Measurements from ENCODE around the gene ASPM. TPM values are rescaled to one million over a fixed set of nuclear protein-coding genes. Genes with fewer than 3 reads are reported as not detected.

Gene ASPM
- total RNA-seq, 1 donor: 5.1 TPM

- H3K4me2 ChIP-seq (ENCODE audit: insufficient read depth, low read length): no peak overlapping the region
- no peak for DNase-seq (ENCODE audit: insufficient read length, low spot score, missing footprints)
- H3K4me1 ChIP-seq (ENCODE audit: insufficient read depth, low read length): no peaks in the 10 kb centered on the region
- H3K79me2 ChIP-seq (ENCODE audit: insufficient read depth, low read length): no peaks in the 10 kb centered on the region
- H4K20me1 ChIP-seq (ENCODE audit: insufficient read depth, low read length): no peaks in the 10 kb centered on the region
- no peak overlapping the region for H2AFZ ChIP-seq (ENCODE audit: low read length)
- no peak overlapping the region for H3K4me3 ChIP-seq (ENCODE audit: insufficient read depth, low read length)
- TF ChIP-seq CTCF (IDR thresholded peaks at IDR 0.05; ENCODE audit: extremely low read depth, low read depth, low read length): no peak
- H3K36me3 ChIP-seq (ENCODE audit: insufficient read depth, low read length): peaks cover 17% of the 10 kb centered on the region
- no peaks in the 10 kb centered on the region for H3K9me3 ChIP-seq (ENCODE audit: low read depth, low read length)
- H3K27me3 ChIP-seq (ENCODE audit: insufficient read depth, low read length): no peaks in the 10 kb centered on the region
- no peak overlapping the region for H3K27ac ChIP-seq (ENCODE audit: low read depth, low read length)
Observed at GRCh38 chr1:197093226-197093885, 53.1 kb downstream of the ASPM start.

- H3K4me2 ChIP-seq (ENCODE audit: insufficient read depth, low read length): no peak overlapping the region
- H3K27me3 ChIP-seq (ENCODE audit: insufficient read depth, low read length): no peaks in the 10 kb centered on the region
- H3K27ac ChIP-seq (ENCODE audit: low read depth, low read length): no peak overlapping the region
- no peak for TF ChIP-seq CTCF (IDR thresholded peaks at IDR 0.05; ENCODE audit: extremely low read depth, low read depth, low read length)
- peak overlapping the region; percentile 52 for H2AFZ ChIP-seq (ENCODE audit: low read length)
- no peak overlapping the region for H3K4me3 ChIP-seq (ENCODE audit: insufficient read depth, low read length)
- no peaks in the 10 kb centered on the region for H4K20me1 ChIP-seq (ENCODE audit: insufficient read depth, low read length)
- H3K9me3 ChIP-seq (ENCODE audit: low read depth, low read length): no peaks in the 10 kb centered on the region
- no peaks in the 10 kb centered on the region for H3K79me2 ChIP-seq (ENCODE audit: insufficient read depth, low read length)
- H3K4me1 ChIP-seq (ENCODE audit: insufficient read depth, low read length): no peaks in the 10 kb centered on the region
- H3K36me3 ChIP-seq (ENCODE audit: insufficient read depth, low read length): peaks cover 23% of the 10 kb centered on the region
- DNase-seq (ENCODE audit: insufficient read length, low spot score, missing footprints): no peak
Observed at GRCh38 chr1:197092491-197093023, 53.9 kb downstream of the ASPM start.

GRCh38 chr1:197083474-197083873 lies 63.0 kb downstream of the ASPM start:
- Histone ChIP-seq H2AFZ (ENCODE audit: low read length) (no peak overlapping the region), H3K36me3 (ENCODE audit: insufficient read depth, low read length) (peaks cover 41% of the 10 kb centered on the region), H3K4me1 (ENCODE audit: insufficient read depth, low read length) (no peaks in the 10 kb centered on the region), H3K79me2 (ENCODE audit: insufficient read depth, low read length) (no peaks in the 10 kb centered on the region), H4K20me1 (ENCODE audit: insufficient read depth, low read length) (no peaks in the 10 kb centered on the region), H3K27me3 (ENCODE audit: insufficient read depth, low read length) (no peaks in the 10 kb centered on the region), H3K27ac (ENCODE audit: low read depth, low read length) (no peak overlapping the region), H3K4me3 (ENCODE audit: insufficient read depth, low read length) (no peak overlapping the region), H3K9me3 (ENCODE audit: low read depth, low read length) (peaks cover 2% of the 10 kb centered on the region), H3K4me2 (ENCODE audit: insufficient read depth, low read length) (no peak overlapping the region)
- TF ChIP-seq CTCF (IDR thresholded peaks at IDR 0.05; ENCODE audit: extremely low read depth, low read depth, low read length): no peak
- no peak for DNase-seq (ENCODE audit: insufficient read length, low spot score, missing footprints)

- no peak overlapping the region for H3K27ac ChIP-seq (ENCODE audit: low read depth, low read length)
- H2AFZ ChIP-seq (ENCODE audit: low read length): no peak overlapping the region
- H3K4me3 ChIP-seq (ENCODE audit: insufficient read depth, low read length): no peak overlapping the region
- no peak overlapping the region for H3K4me2 ChIP-seq (ENCODE audit: insufficient read depth, low read length)
- H3K27me3 ChIP-seq (ENCODE audit: insufficient read depth, low read length): no peaks in the 10 kb centered on the region
- H3K4me1 ChIP-seq (ENCODE audit: insufficient read depth, low read length): no peaks in the 10 kb centered on the region
- DNase-seq (ENCODE audit: insufficient read length, low spot score, missing footprints): no peak
- H3K9me3 ChIP-seq (ENCODE audit: low read depth, low read length): peaks cover 2% of the 10 kb centered on the region
- no peaks in the 10 kb centered on the region for H3K79me2 ChIP-seq (ENCODE audit: insufficient read depth, low read length)
- H4K20me1 ChIP-seq (ENCODE audit: insufficient read depth, low read length): no peaks in the 10 kb centered on the region
- no peak for TF ChIP-seq CTCF (IDR thresholded peaks at IDR 0.05; ENCODE audit: extremely low read depth, low read depth, low read length)
- peaks cover 29% of the 10 kb centered on the region for H3K36me3 ChIP-seq (ENCODE audit: insufficient read depth, low read length)
Observed at GRCh38 chr1:197081117-197081753, 65.2 kb downstream of the ASPM start.

Data from osteoblast (primary cell).